Adrenal gland (tissue), 5 donors: ENCODE measurements around the gene ZNF772.

Experiments used
- CTCF ChIP-seq, 6 experiments: fragments of 450-650 bp in 4 of 6; fragments of 200-600 bp in 2 of 6; sonication (generic) in 1 of 6; IDR thresholded peaks; 1 replicate in 5 of 6; 2 replicates in 1 of 6; pipeline versions ENCODE4 v1.5.1 to v1.8.0; 2016 to 2021; ENCODE audit warnings: antibody characterized with exemption in 6 of 6, mild to moderate bottlenecking in 2 of 6, moderate library complexity in 1 of 6
- POLR2A ChIP-seq, 2 donors: fragments of 450-650 bp; IDR thresholded peaks; one replicate each; pipeline ENCODE4 v1.6.1; 2017; ENCODE audit warnings: antibody characterized with exemption in 2 of 2, mild to moderate bottlenecking in 2 of 2, moderate library complexity in 1 of 2
- donor health status: DM: no; HTN: no; CAD: no.

- TF ChIP-seq CTCF (IDR thresholded peaks at IDR 0.05), result peak in 3 of 6 experiments; percentile 6 to 11 (median 8)
- peak; percentile 36 to 63 for TF ChIP-seq POLR2A (IDR thresholded peaks at IDR 0.05)
Measured at GRCh38 chr19:57487477-57488298, 10.3 kb upstream of the ZNF772 start, which contains the start of gene ZNF419.
